AML-193 (cell line): Measurements from ENCODE around the gene PRKN.

ENCODE experiments used
- DNase-seq, 2 experiments: peaks; one replicate each; lab custom pipeline; 2025; lab: John Stamatoyannopoulos, UW

PRKN gene

DNA sequence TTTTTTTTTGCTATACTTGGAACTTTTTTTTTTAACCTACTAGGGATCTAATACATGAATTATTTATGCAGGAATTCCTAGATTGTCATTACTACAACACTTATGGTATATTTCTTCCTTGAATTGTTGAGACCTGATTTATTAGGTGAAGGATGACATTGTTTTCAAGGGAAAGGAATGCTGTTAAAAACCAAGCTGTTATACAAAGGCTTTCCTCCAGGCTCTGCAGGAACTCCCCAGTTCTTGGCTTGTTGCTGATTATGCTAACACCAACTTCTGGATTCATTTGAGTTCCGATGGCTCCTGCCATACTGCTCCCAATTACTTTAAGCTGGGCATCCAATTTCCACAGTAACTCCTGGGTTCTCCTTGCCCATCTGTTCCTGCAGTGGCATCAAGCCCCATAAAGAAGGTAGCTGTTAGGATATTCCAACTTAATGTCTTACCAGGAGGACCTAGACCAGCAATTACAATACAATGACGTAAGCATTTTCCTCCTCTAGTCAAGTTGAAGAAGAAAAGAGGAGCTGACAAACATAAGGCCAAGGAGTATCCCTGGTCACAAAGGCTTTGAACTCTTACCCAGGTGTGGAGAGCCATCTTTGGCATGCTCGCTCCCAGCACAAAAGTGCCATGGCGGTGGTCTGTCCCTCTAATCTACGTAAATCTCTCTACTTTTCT, 1237.8 kb downstream of the PRKN start:
- no peak for DNase-seq

GRCh38 chr6:161487694-161488093, 1239.9 kb downstream of the PRKN start:
- DNase-seq, result no peak

- no peak for DNase-seq
Measured at GRCh38 chr6:161487217-161487531, 1240.4 kb downstream of the PRKN start.

- DNase-seq, result no peak
Measured at GRCh38 chr6:161486361-161487216, 1241.0 kb downstream of the PRKN start.

DNA sequence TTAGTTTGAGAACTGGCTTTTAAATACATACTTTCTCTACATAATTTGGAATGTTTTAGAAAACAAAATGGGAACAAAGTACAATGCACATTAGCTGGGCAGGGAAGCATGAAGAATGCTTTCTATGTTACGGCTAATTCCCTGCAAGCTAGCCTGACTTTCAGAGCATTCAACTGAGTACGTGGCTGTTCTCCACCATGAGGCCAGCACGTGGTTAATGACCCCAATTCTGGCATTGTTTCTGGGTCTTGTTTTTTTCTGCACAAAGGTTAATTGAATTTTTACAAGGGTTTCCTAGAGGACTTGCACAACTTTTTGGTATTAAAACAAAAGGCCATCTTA, 1245.1 kb downstream of the PRKN start:
- no peak for DNase-seq

DNA sequence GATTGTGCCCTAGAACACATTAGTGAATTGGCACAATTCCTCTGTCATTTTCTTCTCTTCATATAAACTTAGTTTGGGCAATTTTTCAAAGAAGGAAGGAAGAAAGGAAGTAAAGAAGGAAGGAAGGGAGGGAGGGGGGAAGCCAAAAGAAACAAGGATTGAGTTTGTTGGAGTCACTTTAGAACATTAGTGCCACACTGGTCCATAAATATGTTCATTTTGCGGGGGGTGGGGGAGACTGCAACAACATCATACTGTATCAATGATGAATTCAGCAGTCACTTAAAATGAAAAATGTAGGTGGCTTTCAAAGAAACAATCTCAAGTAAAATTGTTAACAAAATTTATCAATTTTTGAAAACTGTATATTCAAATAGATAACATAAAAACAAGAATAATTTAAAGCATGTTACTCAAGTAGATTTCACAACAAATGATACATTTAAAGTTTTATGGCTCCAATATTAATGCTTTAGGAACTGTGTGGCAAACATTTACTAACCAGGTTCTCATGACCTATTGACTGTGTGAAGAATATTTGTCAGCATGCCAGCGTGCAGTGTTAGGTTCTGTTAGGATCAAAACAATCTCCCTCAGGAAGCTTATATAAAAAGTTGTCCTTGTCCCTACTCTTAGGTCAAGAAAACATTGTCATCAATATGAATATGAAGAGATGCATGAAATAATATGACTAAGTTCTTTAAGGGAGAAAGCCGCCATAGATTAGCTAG, 1245.6 kb downstream of the PRKN start:
- DNase-seq, result no peak

- no peak for DNase-seq
Measured at GRCh38 chr6:161480421-161481155, 1247.0 kb downstream of the PRKN start.

DNA sequence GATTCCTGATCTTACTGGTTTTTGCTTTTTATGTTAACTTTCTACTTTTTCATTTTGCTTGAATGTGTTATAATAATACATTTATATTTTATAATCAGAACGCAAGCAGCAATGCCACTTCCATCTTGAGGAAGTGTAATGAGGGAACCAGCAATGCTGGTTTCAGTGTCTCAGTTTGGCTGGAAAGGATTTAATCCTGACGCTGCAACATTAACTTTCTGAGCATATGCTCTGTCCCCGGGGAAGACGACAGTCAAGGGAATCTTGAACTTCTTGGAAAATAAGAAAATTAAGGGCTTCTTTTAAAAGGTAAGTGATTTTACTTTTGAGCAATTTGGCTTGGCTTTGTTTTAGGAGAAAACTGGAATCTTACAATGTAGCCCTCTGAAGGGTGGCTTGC, 1248.2 kb downstream of the PRKN start:
- no peak for DNase-seq

GRCh38 chr6:161477876-161478425, 1249.6 kb downstream of the PRKN start:
- no peak for DNase-seq

DNA sequence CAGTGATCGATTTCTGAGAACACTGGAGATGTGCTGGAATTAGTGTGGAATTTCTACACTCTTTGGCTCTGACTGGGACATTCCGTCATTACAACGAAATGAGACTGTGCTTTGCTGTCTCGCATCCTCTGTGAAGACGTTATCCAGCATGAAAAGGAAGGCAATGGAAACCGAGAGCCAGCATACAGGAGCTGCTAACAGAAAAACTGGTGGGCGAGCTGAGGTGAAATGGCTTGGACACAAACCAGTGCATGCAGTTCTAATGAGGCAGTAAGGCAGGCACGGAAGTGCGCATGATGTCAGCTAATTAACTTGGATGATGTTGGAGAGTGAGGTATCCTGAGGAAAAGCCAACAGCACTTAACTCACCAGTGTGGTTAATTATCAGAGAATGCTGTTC, 1250.9 kb downstream of the PRKN start:
- no peak for DNase-seq

- DNase-seq, result no peak
Measured at GRCh38 chr6:161465403-161465802, 1262.2 kb downstream of the PRKN start.

- no peak for DNase-seq
Measured at GRCh38 chr6:161463071-161463470, 1264.5 kb downstream of the PRKN start.

DNA sequence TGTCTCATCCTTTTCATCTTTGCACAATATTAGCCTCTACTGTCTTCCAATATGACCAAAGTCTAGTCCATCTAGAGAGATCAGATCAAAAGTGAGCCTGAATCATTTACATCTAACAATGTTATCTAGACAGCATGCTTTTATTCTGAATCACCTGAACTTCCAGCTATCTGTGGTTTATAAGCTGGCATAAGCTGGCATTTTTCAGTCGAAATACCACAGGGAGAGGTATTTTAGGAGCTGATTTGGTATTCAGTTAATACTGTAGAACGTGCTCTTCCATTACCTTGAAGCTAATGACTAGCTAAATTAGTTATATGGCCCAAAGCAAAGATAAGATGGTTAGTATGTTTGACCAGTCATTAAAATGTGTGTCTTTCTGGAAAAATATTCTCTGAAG, 1265.4 kb downstream of the PRKN start:
- DNase-seq, result no peak

GRCh38 chr6:161459008-161459615, 1268.5 kb downstream of the PRKN start:
- DNase-seq, result no peak

DNA sequence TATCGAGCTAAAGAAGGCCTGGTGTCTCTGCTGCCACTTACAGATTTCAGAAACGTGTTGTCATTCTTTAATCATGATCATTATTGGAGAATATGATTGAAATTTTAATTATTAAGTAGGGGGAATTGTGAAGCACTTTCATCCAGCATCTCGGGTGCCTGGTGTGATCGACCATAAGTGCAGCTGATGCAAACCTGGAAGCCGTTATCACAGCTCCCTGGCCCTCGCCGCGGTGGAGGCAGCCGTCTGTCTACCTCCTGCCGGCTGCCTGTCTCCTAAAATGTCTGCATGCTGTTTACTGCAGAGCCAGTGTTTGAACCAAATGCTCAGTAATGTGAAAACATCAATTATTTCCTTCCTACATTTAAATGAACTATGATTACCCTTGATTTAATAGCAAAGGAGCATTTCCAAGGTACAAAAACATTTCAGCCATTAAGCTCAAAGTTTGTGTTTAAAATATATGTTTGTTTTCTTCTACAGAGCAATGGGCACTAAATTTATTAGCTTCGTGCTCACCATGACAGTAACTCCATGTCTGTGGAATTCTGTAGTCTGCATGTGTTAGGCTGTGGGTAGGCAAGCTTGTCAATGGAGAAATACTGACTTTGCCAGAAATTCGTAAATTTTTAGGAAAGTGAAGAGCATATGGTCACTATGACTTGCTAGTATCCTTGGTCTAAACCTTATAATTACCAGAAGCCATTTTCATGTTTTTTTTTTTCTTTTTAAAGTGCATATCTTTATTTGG, 1269.2 kb downstream of the PRKN start:
- no peak for DNase-seq

GRCh38 chr6:161455848-161456247, 1271.7 kb downstream of the PRKN start:
- DNase-seq, result no peak

DNA sequence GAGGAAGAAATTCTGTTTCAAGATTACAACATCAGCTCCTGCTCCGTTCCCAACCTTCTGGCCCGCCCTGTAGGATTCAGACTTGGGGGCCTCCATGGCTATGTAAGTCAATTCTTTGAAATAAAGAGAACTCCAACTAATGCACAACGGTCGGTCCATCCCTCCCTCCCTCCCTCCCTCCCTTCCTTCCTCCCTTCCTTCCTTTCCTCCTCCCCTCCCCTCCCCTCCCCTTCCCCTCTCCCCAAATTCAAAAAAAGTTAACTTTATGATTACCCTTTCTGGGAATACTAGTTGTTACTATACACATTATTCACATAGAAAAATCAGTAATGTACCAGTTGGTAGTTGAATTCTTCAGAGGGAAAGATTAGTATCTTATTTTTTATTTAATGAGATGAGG, 1274.0 kb downstream of the PRKN start:
- no peak for DNase-seq

GRCh38 chr6:161452241-161452640, 1275.3 kb downstream of the PRKN start:
- no peak for DNase-seq

GRCh38 chr6:161449521-161449920, 1278.0 kb downstream of the PRKN start:
- no peak for DNase-seq

DNA sequence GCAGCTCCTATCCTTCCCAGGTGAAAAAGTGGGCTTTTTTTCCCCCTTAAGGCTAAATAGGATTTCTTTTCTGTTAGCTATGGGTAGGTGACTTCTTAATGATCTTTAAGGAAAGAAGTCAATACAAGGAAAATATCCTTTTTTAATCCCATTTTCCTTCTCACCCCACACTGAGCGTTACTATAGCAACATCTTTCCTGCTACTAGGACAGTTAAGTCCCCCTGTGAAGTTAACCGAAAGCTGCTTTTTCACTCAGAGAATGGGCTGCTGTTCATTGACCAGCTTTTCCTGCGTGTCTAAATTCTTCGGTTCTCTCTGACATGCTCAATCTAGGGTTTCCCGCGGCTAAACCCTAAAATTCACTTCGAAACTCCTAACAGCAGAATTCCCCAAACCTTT, 1280.6 kb downstream of the PRKN start:
- DNase-seq, result no peak
